HCT116 (cell line): ENCODE measurements around the gene PPP1R10. TPM values are rescaled to one million over a fixed set of nuclear protein-coding genes. Genes with fewer than 3 reads are reported as not detected.

Experiments used
- ATAC-seq: fragments of 200-7000 bp; cut with Tn5 transposase; 2 replicates; pipeline ENCODE4 v1.9.1; 2020; ENCODE audit warnings: mild to moderate bottlenecking, moderate library complexity
- BruUV-seq: library from RNA; stranded (reverse); fragments of 400-500 nt; replicated peaks from 2 replicates; lab custom pipeline; 2021; lab: Mats Ljungman, UMichigan
- CTCF ChIA-PET: fragments of 300-600 bp; sonication (Branson Sonifier 250); formaldehyde crosslinking; loops from one replicate; lab custom pipeline; 2021; ENCODE audit warnings: antibody characterized with exemption; lab: Charles Lee
- POLR2A ChIA-PET: fragments of 300-600, 350-600 bp; sonication (Branson Sonifier 250); formaldehyde crosslinking; loops from one replicate; lab custom pipeline; 2021; ENCODE audit warnings: antibody characterized with exemption; lab: Charles Lee
- RAD21 ChIA-PET, 2 experiments: fragments of 300-600 bp; sonication (Branson Sonifier 250); formaldehyde crosslinking; loops; one replicate each; lab custom pipeline; 2023; ENCODE audit warnings: low total read pairs in 2 of 2; ENCODE audit not compliant: uncharacterized antibody in 2 of 2, unreplicated experiment in 2 of 2, low non-redundant PET in 1 of 2; lab: Charles Lee
- DNase-seq: peaks from one replicate; pipeline ENCODE4 v3.0.0-alpha.2; 2010; ENCODE audit warnings: low read depth, low spot score
- H2AFZ ChIP-seq: fragments of 200-600 bp; shearing (Covaris generic), sonication (generic); 2 replicates; pipeline ENCODE4 v1.6.1; 2017; ENCODE audit warnings: low read depth, mixed run types, mixed read lengths, antibody characterized with exemption, low read length; ENCODE audit not compliant: poor library complexity, severe bottlenecking
- H3K27ac ChIP-seq: 2 replicates; pipeline ENCODE4 v1.5.1; 2012; ENCODE audit warnings: low read depth, low read length
- H3K27me3 ChIP-seq: fragments of 200-600 bp; sonication (generic); 2 replicates; pipeline ENCODE4 v1.6.1; 2016; ENCODE audit warnings: mixed run types, low read length, mixed read lengths; ENCODE audit not compliant: insufficient read depth
- H3K36me3 ChIP-seq, 2 experiments: fragments of 200-500 bp in 1 of 2; fragments of 200-600 bp in 1 of 2; sonication (Bioruptor generic) in 1 of 2; sonication (generic) in 1 of 2; 2 replicates each; pipeline versions ENCODE4 v1.5.1 to v1.6.1; 2014 to 2016; ENCODE audit warnings: low read length in 2 of 2, inconsistent platforms in 1 of 2, mixed read lengths in 1 of 2, mixed run types in 1 of 2; ENCODE audit not compliant: insufficient read depth in 2 of 2, control insufficient read depth in 1 of 2
- H3K4me1 ChIP-seq, 2 experiments: fragments of 200-600 bp in 1 of 2; sonication (generic) in 1 of 2; 2 replicates each; pipeline versions ENCODE4 v1.5.1 to v1.6.1; 2012 to 2017; ENCODE audit warnings: low read length in 2 of 2, inconsistent platforms in 1 of 2, mild to moderate bottlenecking in 1 of 2, mixed read lengths in 1 of 2, mixed run types in 1 of 2, moderate library complexity in 1 of 2; ENCODE audit not compliant: insufficient read depth in 2 of 2, control insufficient read depth in 1 of 2
- H3K4me2 ChIP-seq: fragments of 200-600 bp; sonication (generic); 2 replicates; pipeline ENCODE4 v1.6.1; 2017; ENCODE audit warnings: mixed run types, low read length, mixed read lengths
- H3K4me3 ChIP-seq, 2 experiments: fragments of 200-600 bp in 1 of 2; sonication (generic) in 1 of 2; replicated peaks in 1 of 2; 2 replicates each; pipeline ENCODE4 v1.5.1; 2011 to 2016; ENCODE audit warnings: low read length in 2 of 2, control low read depth in 1 of 2, low read depth in 1 of 2, mild to moderate bottlenecking in 1 of 2, mixed read lengths in 1 of 2, mixed run types in 1 of 2
- H3K79me2 ChIP-seq: fragments of 200-600 bp; sonication (generic); 2 replicates; pipeline ENCODE4 v1.6.1; 2017; ENCODE audit warnings: mild to moderate bottlenecking, mixed run types, low read length, moderate library complexity, mixed read lengths; ENCODE audit not compliant: insufficient read depth
- H3K9ac ChIP-seq: fragments of 200-600 bp; sonication (generic); 2 replicates; pipeline ENCODE4 v1.6.1; 2016; ENCODE audit warnings: low read length, mixed read lengths
- H3K9me2 ChIP-seq: fragments of 200-600 bp; sonication (generic), shearing (Covaris generic); 2 replicates; pipeline ENCODE4 v1.6.1; 2017; ENCODE audit warnings: mixed run types, mild to moderate bottlenecking, moderate library complexity; ENCODE audit not compliant: insufficient read depth
- H3K9me3 ChIP-seq, 2 experiments: fragments of 200-500 bp in 1 of 2; fragments of 200-600 bp in 1 of 2; sonication (Bioruptor generic) in 1 of 2; sonication (generic) in 1 of 2; 2 replicates each; pipeline ENCODE4 v1.6.1; 2014 to 2017; ENCODE audit warnings: low read length in 2 of 2, mixed read lengths in 2 of 2, inconsistent platforms in 1 of 2, low read depth in 1 of 2, mild to moderate bottlenecking in 1 of 2, mixed run types in 1 of 2, moderate library complexity in 1 of 2; ENCODE audit not compliant: control insufficient read depth in 1 of 2, insufficient read depth in 1 of 2
- H4K20me1 ChIP-seq: fragments of 200-600 bp; sonication (generic), shearing (Covaris generic); 2 replicates; pipeline ENCODE4 v1.6.1; 2017; ENCODE audit warnings: mixed run types, mild to moderate bottlenecking, moderate library complexity; ENCODE audit not compliant: insufficient read depth
- CBX3 ChIP-seq: IDR thresholded peaks from 2 replicates; pipeline ENCODE4 v1.6.1; 2012; ENCODE audit warnings: low read depth
- MAX ChIP-seq: IDR thresholded peaks from 2 replicates; pipeline ENCODE4 v1.6.1; 2012
- POLR2AphosphoS5 ChIP-seq: IDR thresholded peaks from 2 replicates; pipeline ENCODE4 v1.6.1; 2011; ENCODE audit warnings: mild to moderate bottlenecking, low read depth, low read length, moderate library complexity
- intact Hi-C: fragments of 100-400 bp; cut with micrococcal nuclease; formaldehyde crosslinking; loops from 2 replicates; pipeline ENCODE4 v1.10.0; 2022
- total RNA-seq: library from RNA; stranded (reverse); gene quantifications from one replicate; pipeline ENCODE4 v1.2.1, GENCODE V29; 2021; ENCODE audit not compliant: unreplicated experiment

PPP1R10 gene
- total RNA-seq, 1 experiment from 2014 or later, result 104 TPM

GRCh38 chr6:30611856-30612194 is 5.2 kb downstream of the PPP1R10 start:
- intact Hi-C loops, result loop anchor here (5.0 to 10.0 kb wide), 2 partner anchors 130 to 203 kb away; no protein-coding TSS in a partner anchor
- peaks cover 80% of the 10 kb centered on the region for H3K79me2 ChIP-seq
- no peak overlapping the region for H3K4me2 ChIP-seq

GRCh38 chr6:30611150-30611855 is 5.7 kb downstream of the PPP1R10 start:
- peaks cover 9 to 27% of the 10 kb centered on the region in 2 experiments for H3K4me1 ChIP-seq
- H3K36me3 ChIP-seq, result peaks cover 33 to 50% of the 10 kb centered on the region in 2 experiments
- no peak overlapping the region for H3K9ac ChIP-seq
- ChIA-PET POLR2A (interaction anchor here (1.1 to 2.0 kb wide), 6 partner anchors 11 to 120 kb away, joined by 3 to 28 read pairs (median 8); no protein-coding TSS in a partner anchor), RAD21 (no interaction called here), CTCF (interaction anchor here (3.6 kb wide), 1 partner anchor 120 kb away, joined by 26 read pairs; no protein-coding TSS in a partner anchor)
- no peak overlapping the region for H3K27ac ChIP-seq
- ATAC-seq, result no peak
- H3K4me3 ChIP-seq, result no peak overlapping the region
- H3K9me3 ChIP-seq, result no peaks in the 10 kb centered on the region
- no peaks in the 10 kb centered on the region for H3K27me3 ChIP-seq
- H3K9me2 ChIP-seq, result no peaks in the 10 kb centered on the region
- DNase-seq, result no peak
- no TSS peak for BruUV-seq
- peaks cover 4% of the 10 kb centered on the region; the same call in 1 of the 2 replicates for H4K20me1 ChIP-seq
- intact Hi-C loops, result loop anchor here (5.0 to 10.0 kb wide), 2 partner anchors 129 to 203 kb away; no protein-coding TSS in a partner anchor
- no peak overlapping the region for H3K4me2 ChIP-seq
- peaks cover 80% of the 10 kb centered on the region for H3K79me2 ChIP-seq
- H2AFZ ChIP-seq, result no peak overlapping the region
- TF ChIP-seq POLR2AphosphoS5, result peak; percentile 33; the same call in 1 of the 2 replicates
- no peak for TF ChIP-seq CBX3

More at GRCh38 chr6:30611856-30612194, 5.2 kb downstream of the PPP1R10 start:
- ATAC-seq, result no peak
- Histone ChIP-seq H4K20me1 (no peaks in the 10 kb centered on the region; the same call in 1 of the 2 replicates), H3K4me3 (no peak overlapping the region), H3K9ac (no peak overlapping the region), H2AFZ (no peak overlapping the region), H3K9me2 (no peaks in the 10 kb centered on the region), H3K27ac (no peak overlapping the region), H3K4me1 (peaks cover 9 to 27% of the 10 kb centered on the region in 2 experiments), H3K9me3 (no peaks in the 10 kb centered on the region), H3K27me3 (no peaks in the 10 kb centered on the region), H3K36me3 (peaks cover 32 to 50% of the 10 kb centered on the region in 2 experiments)
- ChIA-PET CTCF (interaction anchor here (1.6 to 3.6 kb wide), 3 partner anchors 119 to 130 kb away, joined by 8 to 26 read pairs (median 10); no protein-coding TSS in a partner anchor), POLR2A (interaction anchor here (0.8 to 1.9 kb wide), 6 partner anchors 13 to 119 kb away, joined by 3 to 28 read pairs (median 3); partner anchors contain the start of gene DHX16), RAD21 (no interaction called here)
- no peak for DNase-seq
- BruUV-seq, result no TSS peak
- TF ChIP-seq MAX, result no peak
- 0 out of 2 replicates have a peak, but pooled peaks have one; percentile 5 for TF ChIP-seq POLR2AphosphoS5
